DOHH2 (cell line): ENCODE data around the gene NEDD4L.

ENCODE experiments used
- CTCF ChIP-seq: fragments of 200-600 bp; sonication (generic); IDR thresholded peaks from one replicate; pipeline ENCODE4 v1.5.1; 2014; ENCODE audit warnings: antibody characterized with exemption, mild to moderate bottlenecking, low read depth, low read length; ENCODE audit not compliant: poor library complexity, severe bottlenecking
- EZH2phosphoT487 ChIP-seq: fragments of 200-600 bp; sonication (generic); IDR thresholded peaks from 2 replicates; pipeline ENCODE4 v1.6.1; 2017; ENCODE audit warnings: borderline replicate concordance, mild to moderate bottlenecking, antibody characterized with exemption, low read length, moderate library complexity, mixed read lengths

GRCh38 chr18:58429442-58429841 is 385.4 kb downstream of the NEDD4L start:
- TF ChIP-seq CTCF (no peak), EZH2phosphoT487 (no peak)
